Prostate gland (tissue), 2 donors: ENCODE results near the gene FKBP6.
"Not testable (repeated sequence)": the region's sequence is repeated elsewhere in the genome, so short reads cannot be mapped to it uniquely, and the experiment has no call there.

Source experiments
- POLR2A ChIP-seq: fragments of 450-650 bp; IDR thresholded peaks from one replicate; pipeline ENCODE4 v1.6.1; 2016; ENCODE audit warnings: antibody characterized with exemption, mild to moderate bottlenecking
- TF ChIP-seq, protein P1 (sequence below), 4 experiments: fragments of 200-600 bp in 2 of 4; fragments of 450-650 bp in 2 of 4; sonication (generic) in 2 of 4; IDR thresholded peaks; 1 replicate in 3 of 4; 2 replicates in 1 of 4; pipeline ENCODE4 v1.5.1; 2016 to 2019; ENCODE audit warnings: antibody characterized with exemption in 4 of 4, mild to moderate bottlenecking in 2 of 4, moderate library complexity in 2 of 4

GRCh38 chr7:73324081-73324845 is 3.7 kb upstream of the FKBP6 start:
- TF ChIP-seq POLR2A: not testable (repeated sequence)
- TF ChIP-seq, protein P1, sequence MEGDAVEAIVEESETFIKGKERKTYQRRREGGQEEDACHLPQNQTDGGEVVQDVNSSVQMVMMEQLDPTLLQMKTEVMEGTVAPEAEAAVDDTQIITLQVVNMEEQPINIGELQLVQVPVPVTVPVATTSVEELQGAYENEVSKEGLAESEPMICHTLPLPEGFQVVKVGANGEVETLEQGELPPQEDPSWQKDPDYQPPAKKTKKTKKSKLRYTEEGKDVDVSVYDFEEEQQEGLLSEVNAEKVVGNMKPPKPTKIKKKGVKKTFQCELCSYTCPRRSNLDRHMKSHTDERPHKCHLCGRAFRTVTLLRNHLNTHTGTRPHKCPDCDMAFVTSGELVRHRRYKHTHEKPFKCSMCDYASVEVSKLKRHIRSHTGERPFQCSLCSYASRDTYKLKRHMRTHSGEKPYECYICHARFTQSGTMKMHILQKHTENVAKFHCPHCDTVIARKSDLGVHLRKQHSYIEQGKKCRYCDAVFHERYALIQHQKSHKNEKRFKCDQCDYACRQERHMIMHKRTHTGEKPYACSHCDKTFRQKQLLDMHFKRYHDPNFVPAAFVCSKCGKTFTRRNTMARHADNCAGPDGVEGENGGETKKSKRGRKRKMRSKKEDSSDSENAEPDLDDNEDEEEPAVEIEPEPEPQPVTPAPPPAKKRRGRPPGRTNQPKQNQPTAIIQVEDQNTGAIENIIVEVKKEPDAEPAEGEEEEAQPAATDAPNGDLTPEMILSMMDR (IDR thresholded peaks at IDR 0.05): peak in 3 of 4 experiments; percentile 26 to 55 (median 55)
